Activated naive CD4-positive, alpha-beta T cell treated with anti-CD3 and anti-CD28 coated beads, Interleukin-2, amount 50 U/mL, for 72 hours (primary cell): Measurements from ENCODE around the gene EHD4. TPM values are rescaled to one million over a fixed set of nuclear protein-coding genes. Genes with fewer than 3 reads are reported as not detected.

Experiments used
- ATAC-seq, 2 donors: fragments of 150-1000 bp; cut with Tn5 transposase; 2 replicates each; pipeline ENCODE4 v1.10.0; 2021; ENCODE audit warnings: mild to moderate bottlenecking in 2 of 2, moderate library complexity in 2 of 2
- DNase-seq, 2 donors: peaks; one replicate each; pipeline ENCODE4 v3.0.0; 2021 to 2022; ENCODE audit warnings: low spot score in 2 of 2
- H3K27ac Mint-ChIP-seq, 2 donors: one replicate each; pipeline ENCODE4 v1.8.0; 2022; ENCODE audit warnings: mild to moderate bottlenecking in 2 of 2, mixed read lengths in 2 of 2
- H3K36me3 Mint-ChIP-seq, 2 donors: one replicate each; pipeline ENCODE4 v1.8.0; 2022; ENCODE audit warnings: mixed read lengths in 2 of 2
- H3K9me3 Mint-ChIP-seq, 2 donors: one replicate each; pipeline ENCODE4 v1.8.0; 2022; ENCODE audit warnings: mixed read lengths in 2 of 2
- total RNA-seq, 2 donors: library from RNA; stranded (reverse); gene quantifications; one replicate each; pipeline ENCODE4 v1.2.3, GENCODE V29; 2022

The EHD4 gene
- total RNA-seq, 2 donors from 2014 or later, result 25.3 to 60.0 TPM

DNA sequence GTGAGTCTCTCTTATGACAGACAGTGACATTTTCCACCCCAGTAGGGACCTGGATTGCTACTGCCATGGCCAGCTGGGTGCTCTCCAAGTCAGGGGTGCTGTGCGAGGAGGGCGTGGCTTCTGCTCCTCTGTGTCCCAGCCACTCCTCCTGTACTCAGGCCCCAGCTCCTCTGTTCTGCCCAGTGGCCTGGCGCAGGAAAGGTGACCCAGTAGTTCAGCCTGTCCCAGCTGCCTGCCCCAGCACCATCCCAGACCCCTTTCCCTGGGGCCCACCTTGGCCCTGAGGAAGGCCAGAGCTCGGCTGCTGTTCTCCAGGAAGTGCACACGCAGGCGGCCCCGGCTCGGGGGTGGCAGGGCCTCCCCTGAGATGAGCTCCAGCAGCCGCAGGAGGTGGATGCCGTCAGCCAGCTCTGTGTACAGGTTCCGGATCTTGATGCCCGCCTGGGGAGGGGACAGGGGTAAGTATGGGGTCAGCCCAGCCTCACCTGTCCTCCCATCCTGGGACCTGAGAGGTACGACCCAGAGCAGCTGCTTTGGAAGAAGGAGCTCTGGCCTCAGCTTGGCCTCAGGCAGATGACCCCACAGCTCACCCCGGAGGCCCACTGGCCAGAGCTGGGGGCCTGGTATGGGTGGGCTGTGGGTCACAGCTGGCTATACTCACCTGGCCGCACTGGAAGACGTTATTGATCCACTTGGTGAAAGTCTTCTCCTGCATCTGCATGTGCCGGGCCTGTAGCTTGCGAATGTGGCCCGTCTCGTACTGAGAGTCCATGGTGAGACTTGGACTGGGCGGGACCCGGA is 79.5 kb downstream of the EHD4 start:
- ATAC-seq (peak; percentile 19 to 22), DNase-seq (no peak)
- H3K9me3 Mint-ChIP-seq, result no peaks in the 10 kb centered on the region

GRCh38 chr15:41891946-41892345 is 80.4 kb downstream of the EHD4 start:
- ATAC-seq (no peak), DNase-seq (no peak)
- Mint-ChIP-seq H3K36me3 (no peaks in the 10 kb centered on the region), H3K9me3 (no peaks in the 10 kb centered on the region), H3K27ac (peak overlapping the region in 1 of 2 donors; percentile 60)

More for the DNA sequence above, 79.5 kb downstream of the EHD4 start:
- peak overlapping the region; percentile 60 to 90 for H3K27ac Mint-ChIP-seq
- no peaks in the 10 kb centered on the region for H3K36me3 Mint-ChIP-seq

DNA sequence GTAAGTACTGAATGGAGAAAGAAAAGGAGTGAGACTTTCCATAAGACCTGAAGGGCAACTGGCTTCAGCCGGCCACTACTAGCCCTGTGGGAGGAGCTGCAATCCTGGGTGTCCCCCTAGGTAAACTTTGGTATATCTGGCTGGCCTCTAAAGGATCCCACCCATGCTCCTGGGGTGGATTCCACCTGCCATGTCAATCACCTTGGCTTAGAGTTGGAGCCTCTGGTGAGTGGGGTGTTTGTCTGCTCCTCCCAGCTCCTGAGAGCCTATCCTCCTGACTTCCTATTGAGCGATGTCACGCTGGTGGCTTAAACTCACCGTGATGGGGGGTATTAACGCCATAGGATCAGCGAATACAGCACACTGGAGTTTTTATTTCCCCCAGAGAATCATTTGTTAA is 81.1 kb downstream of the EHD4 start:
- H3K9me3 Mint-ChIP-seq, result no peaks in the 10 kb centered on the region
- peak overlapping the region in 1 of 2 donors; percentile 30 for H3K27ac Mint-ChIP-seq
- DNase-seq, result no peak
- H3K36me3 Mint-ChIP-seq, result no peaks in the 10 kb centered on the region
- no peak for ATAC-seq

DNA sequence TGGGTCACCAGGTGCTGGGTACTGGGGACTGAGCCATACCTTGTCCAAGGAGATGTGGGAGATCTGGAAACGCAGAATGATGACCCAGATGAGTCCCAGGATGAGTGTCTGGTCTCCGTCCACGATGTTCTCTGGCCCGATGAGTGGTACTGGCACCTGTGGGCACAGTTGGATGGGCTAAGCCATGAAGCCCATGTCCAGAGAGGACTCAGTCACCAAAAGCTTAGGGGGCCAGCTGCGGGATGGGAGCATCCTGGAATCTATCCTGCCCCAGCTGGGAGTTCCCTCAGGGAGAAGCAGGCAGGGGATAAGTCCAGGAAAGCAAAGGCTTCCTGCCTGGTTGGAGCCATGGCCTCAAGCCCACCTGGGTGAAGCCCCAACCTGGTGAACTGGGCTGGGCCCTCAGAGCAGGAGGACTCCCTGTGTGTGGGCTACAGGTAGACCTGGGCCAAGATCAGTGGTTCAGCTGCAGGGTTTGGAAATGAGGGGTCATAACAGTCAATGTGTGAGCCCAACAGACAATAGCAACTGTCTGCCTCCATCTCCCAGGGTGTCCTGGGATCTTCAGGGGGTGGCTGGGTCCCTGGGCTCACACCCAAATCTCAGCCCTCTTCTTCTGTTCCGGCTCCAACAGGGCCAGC is 82.2 kb downstream of the EHD4 start:
- DNase-seq, result no peak
- ATAC-seq, result no peak
- H3K9me3 Mint-ChIP-seq, result no peaks in the 10 kb centered on the region
- no peaks in the 10 kb centered on the region for H3K36me3 Mint-ChIP-seq
- peak overlapping the region in 1 of 2 donors; percentile 30 for H3K27ac Mint-ChIP-seq

GRCh38 chr15:41888662-41889253 is 83.6 kb downstream of the EHD4 start:
- no peak for ATAC-seq
- H3K27ac Mint-ChIP-seq, result peak overlapping the region; percentile 7 to 77
- no peaks in the 10 kb centered on the region for H3K9me3 Mint-ChIP-seq
- no peak for DNase-seq
- H3K36me3 Mint-ChIP-seq, result no peaks in the 10 kb centered on the region

GRCh38 chr15:41887893-41888292 is 84.5 kb downstream of the EHD4 start:
- Mint-ChIP-seq H3K9me3 (no peaks in the 10 kb centered on the region), H3K27ac (peak overlapping the region in 1 of 2 donors; percentile 77), H3K36me3 (no peaks in the 10 kb centered on the region)
- ATAC-seq, result no peak
- no peak for DNase-seq

DNA sequence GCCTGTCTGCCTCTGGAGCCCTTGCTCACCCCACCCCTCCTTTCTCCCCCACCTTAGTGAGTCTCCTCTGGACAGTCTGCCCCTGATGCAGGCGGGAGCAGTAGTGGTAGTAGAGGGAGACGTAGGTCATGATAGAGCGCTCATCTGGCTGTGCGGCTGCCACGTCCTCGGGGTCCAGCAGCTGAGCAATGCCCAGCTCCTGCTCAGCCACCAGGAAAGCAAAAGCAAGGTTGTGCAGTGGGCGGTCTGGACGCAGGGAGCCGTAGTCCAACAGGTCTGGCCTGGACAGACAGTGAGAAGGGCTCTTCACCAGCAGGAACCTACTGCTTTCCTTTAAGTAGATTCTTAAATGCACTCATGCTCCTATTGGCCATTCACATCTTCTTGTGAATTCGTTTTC is 85.2 kb downstream of the EHD4 start:
- H3K36me3 Mint-ChIP-seq, result no peaks in the 10 kb centered on the region
- H3K27ac Mint-ChIP-seq, result no peak overlapping the region
- no peaks in the 10 kb centered on the region for H3K9me3 Mint-ChIP-seq
- no peak for DNase-seq
- ATAC-seq, result no peak

DNA sequence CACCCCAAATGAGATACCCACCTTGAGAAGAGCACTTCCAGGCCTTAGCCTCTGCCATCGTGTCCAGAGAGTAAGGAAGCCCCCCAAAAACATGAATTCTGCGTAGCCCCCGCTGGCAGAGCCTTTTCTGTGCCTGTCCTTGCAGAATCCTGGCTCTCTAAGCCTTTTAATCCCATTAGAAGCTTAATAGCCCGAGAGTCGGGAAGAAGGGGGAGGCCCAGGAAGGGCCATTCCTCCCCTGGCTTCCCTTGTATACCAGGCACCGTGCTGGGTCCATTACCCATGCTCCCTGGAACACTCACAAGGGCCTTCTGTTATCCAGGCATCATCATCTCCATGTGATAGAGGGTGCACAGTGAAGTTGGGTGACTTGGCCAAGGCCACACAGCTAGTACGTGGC is 85.6 kb downstream of the EHD4 start:
- DNase-seq, result no peak
- H3K27ac Mint-ChIP-seq, result no peak overlapping the region
- no peak for ATAC-seq
- no peaks in the 10 kb centered on the region for H3K36me3 Mint-ChIP-seq
- no peaks in the 10 kb centered on the region for H3K9me3 Mint-ChIP-seq

- peaks cover 0 to 4% of the 10 kb centered on the region in 2 donors for H3K36me3 Mint-ChIP-seq
- ATAC-seq (no peak), DNase-seq (no peak)
- no peaks in the 10 kb centered on the region for H3K9me3 Mint-ChIP-seq
- no peak overlapping the region for H3K27ac Mint-ChIP-seq
These were observed 86.5 kb downstream of the EHD4 start for GRCh38 chr15:41885841-41886240.

- H3K27ac Mint-ChIP-seq, result no peak overlapping the region
- DNase-seq, result no peak
- H3K9me3 Mint-ChIP-seq, result no peaks in the 10 kb centered on the region
- peaks cover 0 to 4% of the 10 kb centered on the region in 2 donors for H3K36me3 Mint-ChIP-seq
- ATAC-seq, result no peak
These were observed 87.0 kb downstream of the EHD4 start for GRCh38 chr15:41885321-41885720.

DNA sequence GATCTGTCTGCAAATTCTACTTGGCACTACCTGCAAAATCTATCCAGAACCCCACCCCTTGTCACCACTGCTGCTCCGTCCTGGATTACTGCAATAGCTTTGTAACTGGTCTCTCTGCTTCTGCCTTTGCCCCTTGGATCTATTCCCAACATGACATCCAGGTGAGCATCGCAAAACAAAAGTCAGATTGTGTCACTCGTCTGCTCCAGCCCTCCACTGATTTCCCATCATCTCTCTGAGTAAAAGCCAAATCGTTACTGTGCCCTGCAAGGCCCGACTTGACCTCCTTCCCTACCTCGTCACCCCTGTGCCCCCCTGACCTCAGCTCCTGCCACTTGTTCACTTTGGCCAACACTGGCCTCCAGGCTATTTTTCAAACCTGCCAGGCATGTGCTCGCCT is 87.9 kb downstream of the EHD4 start:
- ATAC-seq (no peak), DNase-seq (no peak)
- Mint-ChIP-seq H3K27ac (no peak overlapping the region), H3K9me3 (no peaks in the 10 kb centered on the region), H3K36me3 (peaks cover 0 to 4% of the 10 kb centered on the region in 2 donors)

DNA sequence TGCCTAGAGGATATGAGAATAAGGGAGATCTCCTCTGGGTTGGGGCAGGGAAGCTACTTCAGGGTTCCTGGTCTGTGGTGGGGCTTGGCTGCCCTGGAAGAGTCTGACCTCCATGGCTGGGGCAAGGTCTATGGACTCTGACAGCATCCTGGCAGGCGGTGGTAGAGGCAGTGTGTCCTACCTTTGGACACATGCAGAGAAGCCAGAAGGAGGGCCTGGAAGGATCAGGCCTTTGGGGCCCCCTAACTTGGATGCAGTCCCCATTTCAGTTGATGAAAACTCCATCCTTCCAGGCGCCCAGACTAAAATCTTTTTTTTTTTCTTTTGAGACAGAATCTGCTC is 88.9 kb downstream of the EHD4 start:
- ATAC-seq, result no peak
- Mint-ChIP-seq H3K27ac (no peak overlapping the region), H3K36me3 (peaks cover 0 to 4% of the 10 kb centered on the region in 2 donors), H3K9me3 (no peaks in the 10 kb centered on the region)
- no peak for DNase-seq

DNA sequence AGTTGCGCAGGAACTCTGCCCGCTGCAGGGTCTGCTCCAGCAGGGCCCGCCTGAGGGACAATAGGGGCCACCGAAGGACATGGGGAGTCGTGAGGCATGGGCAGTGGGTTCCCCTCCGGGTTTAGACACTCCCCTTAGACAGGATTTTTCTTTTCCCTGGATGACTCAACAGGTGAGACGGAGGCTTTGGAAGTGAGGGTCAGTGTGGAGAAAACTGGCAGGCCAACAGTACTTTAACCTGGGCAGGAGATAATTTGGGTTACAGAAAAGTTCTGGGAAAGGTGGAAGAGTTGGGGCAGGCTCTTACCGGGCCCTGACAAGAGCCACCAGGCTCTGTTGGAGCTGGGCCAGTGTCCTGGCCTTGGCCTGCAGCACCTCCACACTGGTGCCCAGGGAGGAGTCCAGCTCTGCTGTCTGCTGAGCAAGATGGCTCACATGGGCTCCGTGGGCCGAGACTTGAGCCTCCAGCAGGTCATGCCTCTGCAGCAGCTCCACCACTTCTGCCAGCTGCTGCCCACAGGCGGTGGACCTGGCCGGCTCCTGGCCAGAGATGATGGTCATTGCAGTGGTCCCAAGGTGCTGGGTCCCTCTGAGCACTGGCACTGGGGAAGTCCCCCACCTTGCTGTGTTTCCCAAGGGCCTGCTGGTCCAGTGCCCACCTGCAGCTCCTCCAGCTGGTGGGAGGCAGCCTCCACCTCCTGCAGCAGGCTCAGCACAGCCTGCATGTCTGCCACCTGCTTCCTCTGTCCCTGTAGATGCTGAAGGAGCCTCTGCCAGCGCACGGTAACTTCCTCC is 89.5 kb downstream of the EHD4 start:
- Mint-ChIP-seq H3K36me3 (peaks cover 0 to 4% of the 10 kb centered on the region in 2 donors), H3K27ac (no peak overlapping the region)
- DNase-seq, result no peak

DNA sequence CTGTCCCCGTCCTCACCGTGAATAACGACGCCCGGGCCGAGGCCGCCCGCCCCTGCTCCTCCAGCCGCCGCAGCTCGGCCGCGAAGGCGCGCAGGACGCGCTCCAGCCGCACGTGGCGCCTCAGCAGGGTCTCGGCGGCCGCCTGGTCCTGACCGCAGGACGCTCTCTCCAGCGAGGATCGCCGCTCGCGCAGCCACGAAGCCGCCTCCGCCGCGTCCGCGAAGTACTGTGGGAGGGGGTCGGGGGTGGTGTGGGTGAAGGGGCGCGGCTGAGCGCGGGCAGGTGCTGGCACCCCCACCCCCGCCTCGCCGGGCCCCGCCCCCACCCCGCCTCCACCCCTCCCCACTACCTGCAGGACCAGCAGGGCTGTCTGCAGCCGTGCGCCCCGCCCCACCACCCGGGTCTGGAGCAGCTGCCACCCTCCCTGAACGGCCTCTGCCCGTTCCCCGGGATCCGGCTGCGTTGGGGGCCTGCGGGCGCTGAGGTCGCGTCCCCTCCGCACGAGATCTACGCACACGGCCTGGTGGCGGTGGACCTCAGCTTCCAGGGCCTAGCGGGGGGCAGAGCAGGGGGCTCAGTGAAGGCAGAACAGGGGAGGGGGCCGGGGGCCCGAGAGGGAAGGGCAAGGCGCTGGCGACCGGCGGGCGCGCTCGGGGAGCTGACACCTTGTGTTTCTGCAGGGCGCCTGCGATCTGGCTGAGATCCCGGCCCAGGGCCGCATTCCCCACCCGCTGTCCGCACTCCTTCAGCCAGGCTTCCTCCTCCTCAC is 90.3 kb downstream of the EHD4 start:
- no peak for DNase-seq
- Mint-ChIP-seq H3K27ac (no peak overlapping the region), H3K36me3 (peaks cover 0 to 4% of the 10 kb centered on the region in 2 donors), H3K9me3 (no peaks in the 10 kb centered on the region)
- peak; percentile 10 to 20 for ATAC-seq

More for the DNA sequence above, 89.5 kb downstream of the EHD4 start:
- no peak for ATAC-seq
- H3K9me3 Mint-ChIP-seq, result no peaks in the 10 kb centered on the region

DNA sequence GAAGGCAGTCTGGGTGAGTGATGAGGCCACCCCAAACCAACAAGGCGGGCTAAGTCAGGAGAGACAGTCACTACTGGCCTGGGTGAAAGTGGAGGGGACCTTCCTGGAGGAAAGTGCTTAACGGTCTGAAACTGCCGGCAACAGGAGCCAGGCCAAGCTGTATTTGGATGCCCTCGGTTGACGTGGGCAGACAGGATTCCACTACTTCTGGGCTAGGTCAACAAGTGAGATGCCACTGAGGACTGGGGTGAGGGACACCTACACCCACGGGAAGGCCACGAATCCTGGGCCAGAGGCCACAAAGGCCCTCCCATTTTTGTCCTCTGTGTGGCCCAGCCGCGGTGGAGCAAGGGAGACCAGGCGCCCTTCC is 90.8 kb downstream of the EHD4 start:
- DNase-seq (no peak), ATAC-seq (no peak)
- H3K27ac Mint-ChIP-seq, result peak overlapping the region; percentile 3 to 23
- H3K9me3 Mint-ChIP-seq, result no peaks in the 10 kb centered on the region
- peaks cover 0 to 4% of the 10 kb centered on the region in 2 donors for H3K36me3 Mint-ChIP-seq

- DNase-seq (no peak), ATAC-seq (no peak)
- no peaks in the 10 kb centered on the region for H3K9me3 Mint-ChIP-seq
These were observed 91.3 kb downstream of the EHD4 start for GRCh38 chr15:41881086-41881485.

More at GRCh38 chr15:41881086-41881485, 91.3 kb downstream of the EHD4 start:
- peaks cover 0 to 4% of the 10 kb centered on the region in 2 donors for H3K36me3 Mint-ChIP-seq
- peak overlapping the region; percentile 3 to 23 for H3K27ac Mint-ChIP-seq
